ENCODE data around the gene ANO10.
"Not testable (repeated sequence)": the region's sequence is repeated elsewhere in the genome, so short reads cannot be mapped to it uniquely, and the experiment has no call there.

ANO10 gene

DNA sequence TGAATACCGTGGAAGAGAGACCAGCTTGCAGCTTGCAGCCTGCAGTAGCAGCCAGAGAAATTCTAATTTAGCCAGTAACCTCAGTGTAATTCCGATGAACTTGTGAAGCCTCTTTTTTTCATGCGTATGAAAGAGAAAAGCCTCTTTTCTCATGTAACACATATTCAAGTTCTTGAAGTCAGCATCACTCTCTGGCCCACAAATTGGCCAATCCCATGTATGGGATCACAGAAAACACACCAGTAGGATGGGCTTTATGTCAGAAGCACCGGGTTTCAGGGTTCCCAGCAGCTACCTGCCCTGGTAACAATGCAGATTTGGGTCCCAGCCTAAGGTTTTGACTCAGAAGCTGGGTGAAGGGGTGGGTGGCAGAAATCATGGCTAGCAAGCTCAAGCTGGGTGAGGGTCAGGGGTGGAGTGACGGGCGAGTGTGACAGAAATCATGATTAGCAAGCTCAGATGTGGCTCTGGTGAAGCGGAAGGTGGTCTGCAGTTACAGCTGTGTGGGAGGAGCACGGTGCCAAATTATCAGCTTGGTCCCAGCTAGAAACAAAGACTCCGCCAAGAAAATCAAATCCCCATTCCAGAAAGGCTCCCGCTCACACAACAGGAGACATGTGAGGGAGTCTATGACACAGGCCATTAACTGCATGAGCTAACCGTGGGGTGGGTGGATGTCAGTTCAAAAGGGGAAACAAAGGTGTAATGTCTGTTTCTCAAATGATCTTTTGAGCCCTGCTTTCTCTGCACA lies 248.8 kb downstream of the ANO10 start:
- no peak for DNase-seq (ENCODE audit: low spot score)

DNA sequence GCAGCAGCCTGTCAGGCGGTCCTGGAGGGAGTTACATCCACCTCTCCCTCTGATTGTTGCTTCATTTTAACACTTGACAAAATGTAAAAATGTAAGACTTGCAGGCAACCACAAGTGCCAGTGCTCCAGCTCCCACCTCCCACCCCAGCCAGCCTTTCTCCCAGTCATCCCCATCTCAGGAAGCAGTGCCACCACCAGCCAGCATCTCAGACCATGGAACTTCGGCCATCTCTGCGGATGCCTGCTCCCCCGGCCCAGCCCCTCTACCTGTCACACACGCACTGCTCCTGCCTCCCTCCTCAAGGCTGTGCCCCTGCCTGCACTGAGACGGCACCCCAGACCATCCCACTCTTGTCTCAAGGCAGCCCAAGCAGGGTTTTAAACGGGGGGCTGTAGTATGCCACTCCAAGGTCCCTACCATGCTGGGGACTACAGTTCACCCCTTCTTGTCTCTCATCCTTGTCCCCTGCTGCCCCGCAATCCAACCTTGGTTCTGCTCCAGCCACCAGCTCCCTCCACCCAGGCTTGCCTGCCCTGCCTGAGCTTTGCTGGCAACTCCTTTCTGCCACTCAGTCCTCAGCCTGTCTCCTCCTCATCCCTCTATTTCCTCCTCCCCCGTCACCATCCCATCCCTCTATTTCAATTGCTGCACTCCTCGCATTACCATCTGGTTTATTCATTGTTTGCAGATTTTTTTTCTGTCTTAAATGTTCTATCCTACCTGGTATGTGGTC lies 249.6 kb downstream of the ANO10 start:
- DNase-seq (ENCODE audit: low spot score) = no peak

DNA sequence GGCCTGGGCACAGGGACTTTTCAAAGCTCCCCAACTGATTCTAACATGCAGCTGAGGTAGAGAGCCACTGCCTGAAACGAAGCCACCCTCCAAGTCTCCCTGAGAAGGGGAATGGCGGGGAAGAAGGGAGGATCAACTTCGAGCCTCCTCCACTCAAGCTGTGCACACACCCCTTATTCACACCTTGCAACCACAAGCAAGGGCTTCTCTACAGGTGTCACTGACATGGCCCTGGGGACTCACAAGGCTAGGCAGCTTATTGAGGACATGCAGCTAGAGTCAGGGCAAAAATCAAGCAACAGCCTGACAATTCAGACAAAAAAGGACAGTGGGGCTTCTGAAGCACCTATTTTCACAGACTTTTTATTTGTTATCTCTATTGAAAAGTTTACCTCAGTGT lies 250.3 kb downstream of the ANO10 start:
- DNase-seq (ENCODE audit: low spot score) = no peak

DNA sequence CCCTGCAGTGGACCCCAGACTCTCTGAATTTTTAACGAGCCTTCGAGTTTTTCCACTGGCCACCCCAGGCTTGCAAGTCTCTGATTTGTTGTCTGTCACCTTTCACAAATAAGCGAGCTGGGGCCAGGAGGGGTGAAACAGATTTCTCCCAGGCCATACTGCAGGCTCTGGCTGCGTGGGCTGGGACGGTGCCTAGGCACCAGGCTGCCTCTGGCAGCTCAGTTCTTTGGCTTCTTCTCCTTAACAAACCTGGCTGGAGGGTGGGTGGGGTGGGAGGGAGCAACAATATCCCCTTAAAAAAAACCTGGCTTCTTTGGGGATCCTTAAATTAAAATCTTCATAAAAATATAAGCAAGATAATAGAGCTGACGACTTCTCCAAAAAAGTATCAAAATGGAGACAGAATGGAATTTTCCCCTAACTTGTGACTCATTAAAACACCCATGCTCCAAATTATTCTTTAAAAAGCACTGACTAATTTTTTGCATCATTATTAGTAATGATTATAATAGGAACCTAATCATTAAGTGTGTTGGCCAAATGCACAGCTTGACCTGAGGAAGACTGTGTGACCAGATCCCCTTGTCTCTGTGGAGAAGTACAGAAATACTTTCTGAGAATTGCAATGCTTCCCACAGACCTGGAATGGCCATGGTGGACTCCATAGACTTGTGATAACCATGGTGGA lies 251.4 kb downstream of the ANO10 start:
- peak; percentile 36 for DNase-seq (ENCODE audit: low spot score)

DNA sequence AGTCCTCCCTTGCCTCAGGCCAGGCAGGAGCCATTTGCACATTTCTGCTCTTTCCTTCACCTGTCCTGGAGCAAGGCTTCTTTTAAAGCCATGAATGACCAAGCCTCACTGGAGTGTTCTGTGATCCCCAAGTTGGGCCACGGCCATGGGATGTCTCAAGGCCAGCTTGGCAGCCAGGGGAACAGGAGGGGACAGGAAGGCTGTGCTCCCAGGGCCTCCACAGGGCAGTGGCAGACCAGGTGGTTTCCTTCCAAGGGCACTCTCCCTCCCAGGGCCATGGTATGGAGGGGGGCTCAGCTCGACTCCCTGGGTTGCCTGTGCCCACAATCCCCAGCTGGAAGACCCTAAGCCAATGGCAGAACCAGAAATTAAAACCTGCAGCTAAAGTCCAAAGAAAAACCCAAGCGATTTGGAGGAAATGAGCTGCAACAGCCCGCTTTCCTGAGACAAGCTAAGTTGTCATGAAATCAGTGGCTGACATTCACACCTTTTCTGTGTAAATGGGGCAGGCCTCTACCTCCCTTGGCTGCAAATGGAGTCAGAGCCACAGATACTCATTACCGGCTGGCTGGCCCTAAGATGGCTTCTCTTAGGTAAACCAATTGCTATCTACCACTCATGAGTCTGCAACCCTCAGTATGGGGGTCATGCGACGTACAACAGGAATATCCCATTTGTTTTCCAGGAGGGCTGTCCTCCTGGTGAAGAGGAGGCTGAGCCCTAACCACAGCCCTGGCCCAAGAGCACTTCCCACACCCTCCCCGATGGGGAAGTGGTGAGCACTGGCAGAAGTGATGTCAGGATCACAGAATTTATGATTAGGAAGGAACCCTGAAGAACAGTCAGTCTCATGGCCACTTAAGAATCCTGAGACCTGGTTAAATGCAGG lies 252.2 kb downstream of the ANO10 start:
- peak; percentile 40 for DNase-seq (ENCODE audit: low spot score)

DNA sequence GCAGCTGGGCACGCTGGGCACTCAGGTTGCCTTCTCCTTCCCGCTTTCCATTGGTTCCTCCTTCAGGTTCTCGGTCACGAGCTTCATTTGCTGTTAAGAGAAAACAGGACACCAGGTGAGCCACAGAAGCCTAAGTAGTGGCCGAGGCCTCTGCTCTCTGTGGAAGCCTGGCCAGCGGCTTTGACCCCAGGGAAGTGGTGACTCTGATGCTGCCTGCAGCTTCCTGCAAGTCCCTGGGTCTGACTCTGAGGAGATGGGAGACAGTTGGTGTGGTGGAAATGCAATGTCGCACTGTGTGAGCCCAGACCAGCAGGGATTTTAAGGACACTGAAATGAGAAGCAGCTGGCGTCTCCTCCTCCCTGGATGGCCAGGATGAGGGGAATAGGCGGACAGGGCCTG lies 254.9 kb downstream of the ANO10 start:
- DNase-seq (ENCODE audit: low spot score) = no peak

DNA sequence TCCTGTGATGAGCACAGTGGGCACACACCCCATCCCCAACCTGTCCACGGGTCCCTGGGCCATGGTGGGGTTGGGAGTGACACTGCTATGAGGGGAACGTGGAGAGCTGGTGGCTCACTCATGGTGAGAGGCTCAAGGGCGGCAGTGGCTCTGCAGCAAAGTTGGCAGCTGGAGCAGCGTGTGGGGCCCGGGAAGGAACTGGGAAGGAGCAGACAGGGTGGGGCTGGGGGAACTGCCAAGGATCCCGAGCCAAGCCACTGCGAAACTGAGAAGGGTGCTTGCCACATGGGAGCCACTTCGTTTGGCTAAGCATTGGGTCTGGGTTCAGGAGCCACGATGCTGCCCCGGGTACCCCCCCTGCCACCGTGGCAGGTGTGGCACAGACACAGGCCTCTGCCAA lies 255.3 kb downstream of the ANO10 start:
- no peak for DNase-seq (ENCODE audit: low spot score)

DNA sequence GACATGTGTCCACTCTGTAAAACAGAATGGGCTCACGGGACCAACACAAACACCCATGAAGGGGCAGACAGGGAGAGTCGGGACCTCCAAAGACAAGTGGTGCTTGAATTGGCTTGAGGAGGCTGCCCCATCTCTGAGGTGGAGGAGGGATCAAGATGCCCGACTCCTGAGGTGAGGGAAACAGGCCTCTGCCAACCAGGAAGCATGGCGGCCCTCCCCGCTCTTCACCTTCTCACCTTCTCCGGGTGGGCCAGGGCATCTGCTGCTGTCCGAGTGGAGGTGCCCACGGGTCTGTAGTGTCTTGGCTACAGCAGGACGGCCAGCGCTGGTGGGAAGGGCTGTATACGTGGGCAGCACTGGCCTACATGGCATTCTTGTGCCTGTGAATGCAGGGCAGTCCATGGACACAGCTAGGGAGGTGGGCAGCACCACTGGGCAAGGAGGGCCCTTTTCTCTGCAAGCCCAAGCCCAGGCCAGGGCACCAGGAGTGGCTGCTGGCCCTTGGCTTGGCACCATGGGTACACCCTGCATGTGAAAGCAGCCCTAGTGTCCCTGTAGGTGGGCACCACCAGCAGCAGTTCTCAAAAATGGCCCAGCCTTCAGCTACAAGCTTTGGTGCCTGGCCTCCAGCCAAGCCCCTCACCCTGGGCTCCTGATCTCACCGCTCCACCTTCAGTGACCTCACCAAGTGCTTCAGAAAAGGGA lies 256.1 kb downstream of the ANO10 start:
- no peak for DNase-seq (ENCODE audit: low spot score)

DNA sequence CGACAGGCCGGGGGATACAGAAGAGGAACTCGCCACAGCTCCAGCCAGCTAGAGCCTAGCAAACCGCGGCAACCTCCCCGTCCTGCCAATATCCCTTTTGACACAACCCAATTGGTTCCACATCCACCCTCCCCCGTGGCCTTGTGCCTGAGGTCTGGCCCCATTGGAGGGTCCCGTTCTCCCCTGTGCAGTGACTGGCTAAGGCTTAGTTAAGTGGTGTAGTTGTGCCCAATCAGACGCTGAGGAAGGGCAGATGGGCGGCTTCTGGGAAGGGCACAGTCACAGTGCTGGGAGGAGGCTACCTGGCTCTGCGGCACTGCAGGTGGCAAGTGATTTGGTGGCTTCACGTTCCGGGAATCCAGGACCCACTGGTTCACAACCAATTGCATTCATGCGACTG lies 256.9 kb downstream of the ANO10 start:
- no peak for DNase-seq (ENCODE audit: low spot score)

DNA sequence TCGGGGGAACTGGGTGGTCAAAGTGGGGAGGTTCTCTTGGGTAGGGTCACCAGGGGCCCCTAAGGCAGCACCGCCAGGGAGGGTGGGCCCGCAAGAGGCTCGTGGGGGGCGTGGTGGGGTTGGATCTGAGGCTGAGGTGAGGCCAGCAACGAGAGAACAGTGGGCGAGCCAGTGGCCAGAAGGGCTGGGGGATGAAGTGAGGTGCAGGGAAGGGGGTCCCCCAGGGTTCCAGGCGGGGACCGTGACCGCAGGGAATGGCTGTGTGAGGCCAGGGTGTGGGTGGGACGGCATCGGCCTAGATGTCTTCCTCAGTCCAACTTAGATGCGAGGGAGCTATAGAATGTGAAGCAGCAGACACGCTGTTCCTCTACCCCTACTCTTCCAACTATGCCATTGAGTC lies 257.3 kb downstream of the ANO10 start:
- no peak for DNase-seq (ENCODE audit: low spot score)

DNA sequence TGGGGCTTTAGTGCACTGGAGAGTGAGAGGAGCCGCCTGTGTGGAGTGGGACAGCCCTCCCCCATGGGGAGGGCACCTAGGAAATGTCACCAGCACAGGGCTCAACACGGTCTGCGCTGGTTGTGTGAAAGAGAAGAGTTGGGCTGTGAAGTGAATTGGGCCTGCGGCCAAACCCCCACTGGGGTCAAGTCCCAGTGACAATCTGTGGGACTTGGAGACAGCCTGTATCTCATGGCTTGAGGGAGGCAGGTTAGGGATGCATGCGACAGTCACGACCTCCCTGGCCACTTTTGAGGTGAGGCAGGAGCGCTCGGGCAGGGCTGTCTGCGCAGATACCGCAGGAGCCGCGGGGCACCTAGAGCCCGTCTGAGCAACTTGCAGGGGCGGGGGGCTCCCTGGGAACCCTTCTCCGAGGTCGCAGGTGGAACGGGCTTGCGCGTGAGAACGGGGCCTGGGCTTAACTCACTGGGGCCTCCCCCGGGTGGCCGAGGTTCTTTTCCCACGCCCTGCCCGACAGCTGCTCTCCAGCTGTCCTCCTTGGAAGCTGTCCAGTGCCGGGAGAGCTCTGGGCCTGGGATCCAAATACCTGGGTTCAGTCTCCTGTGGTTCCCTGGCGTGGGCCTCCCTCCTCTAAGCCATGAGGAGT lies 258.1 kb downstream of the ANO10 start:
- no peak for DNase-seq (ENCODE audit: low spot score)

DNA sequence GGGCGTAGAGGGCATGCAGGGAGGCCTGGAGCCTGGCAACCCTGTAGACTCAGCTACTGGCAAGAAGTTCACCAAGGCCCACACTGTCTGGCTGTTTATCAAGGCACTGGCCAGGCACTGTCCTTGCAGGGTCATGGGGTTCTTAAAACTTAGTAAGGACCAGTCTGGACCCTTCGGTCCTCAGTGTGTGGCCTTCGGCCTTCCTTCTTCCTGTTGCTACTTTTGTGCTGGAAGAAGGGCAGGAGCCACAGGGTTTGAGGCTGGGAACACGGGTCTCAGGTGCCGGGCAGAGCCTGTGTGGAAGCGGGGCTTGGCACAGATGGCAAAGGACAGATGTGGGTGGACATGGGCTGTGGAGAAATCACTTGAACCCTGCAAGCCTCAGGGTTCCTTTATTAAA lies 258.9 kb downstream of the ANO10 start:
- DNase-seq (ENCODE audit: low spot score) = no peak

DNA sequence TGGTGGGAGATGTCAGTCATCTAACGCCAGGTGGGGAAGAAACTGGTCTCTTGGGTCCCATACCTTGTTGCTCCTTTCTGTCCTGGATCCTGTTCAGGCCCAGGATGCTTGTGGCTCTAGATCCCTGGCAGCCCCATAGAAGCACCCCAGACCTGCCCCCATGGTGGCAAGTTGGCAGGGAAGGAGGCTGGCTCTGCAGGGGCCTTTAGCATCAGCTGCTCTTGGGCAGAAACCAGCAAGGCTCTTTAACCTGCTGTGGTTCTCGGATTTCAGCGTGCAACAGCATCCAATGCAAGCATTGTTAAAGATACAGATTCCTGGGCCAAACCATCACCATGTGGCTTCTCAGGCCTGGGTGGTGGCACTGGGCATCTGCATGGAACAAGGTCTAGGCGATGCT lies 259.6 kb downstream of the ANO10 start:
- no peak for DNase-seq (ENCODE audit: low spot score)

DNA sequence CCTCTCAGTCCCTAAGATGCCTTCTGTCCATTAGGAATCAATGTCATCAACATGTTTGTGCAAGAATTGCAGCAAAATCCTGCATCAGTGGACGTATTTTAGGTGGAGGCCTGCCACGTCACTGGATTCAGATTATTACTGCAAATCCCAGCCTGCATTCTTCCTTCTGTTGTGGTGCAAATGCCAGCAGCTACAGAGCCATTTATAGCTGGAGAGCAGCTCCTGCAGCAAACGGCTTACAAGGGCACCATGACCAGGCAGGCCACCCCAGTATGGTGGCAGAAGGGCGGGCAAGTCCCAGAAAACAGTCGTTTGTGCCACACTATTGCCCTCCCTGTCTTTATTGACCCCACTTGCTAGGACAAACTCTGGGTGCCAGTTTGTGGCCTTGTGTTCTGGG lies 260.7 kb downstream of the ANO10 start:
- DNase-seq (ENCODE audit: low spot score) = no peak

DNA sequence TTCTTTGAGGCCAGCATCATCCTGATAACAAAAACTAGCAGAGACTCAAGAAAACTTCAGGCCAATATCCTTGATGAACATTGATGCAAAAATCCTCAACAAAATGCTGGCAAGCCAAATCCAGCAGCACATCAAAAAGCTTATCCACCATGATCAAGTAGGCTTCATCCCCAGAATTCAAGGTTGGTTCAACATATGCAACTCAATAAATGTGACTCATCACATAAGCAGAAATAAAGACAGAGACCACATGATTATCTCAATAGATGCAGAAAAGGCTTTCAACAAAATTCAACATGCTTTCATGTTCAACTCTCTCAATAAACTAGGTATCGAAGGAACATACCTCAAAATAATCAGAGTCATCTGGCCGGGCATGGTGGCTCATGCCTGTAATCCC lies 265.8 kb downstream of the ANO10 start:
- not testable (repeated sequence) for DNase-seq (ENCODE audit: low spot score)

DNA sequence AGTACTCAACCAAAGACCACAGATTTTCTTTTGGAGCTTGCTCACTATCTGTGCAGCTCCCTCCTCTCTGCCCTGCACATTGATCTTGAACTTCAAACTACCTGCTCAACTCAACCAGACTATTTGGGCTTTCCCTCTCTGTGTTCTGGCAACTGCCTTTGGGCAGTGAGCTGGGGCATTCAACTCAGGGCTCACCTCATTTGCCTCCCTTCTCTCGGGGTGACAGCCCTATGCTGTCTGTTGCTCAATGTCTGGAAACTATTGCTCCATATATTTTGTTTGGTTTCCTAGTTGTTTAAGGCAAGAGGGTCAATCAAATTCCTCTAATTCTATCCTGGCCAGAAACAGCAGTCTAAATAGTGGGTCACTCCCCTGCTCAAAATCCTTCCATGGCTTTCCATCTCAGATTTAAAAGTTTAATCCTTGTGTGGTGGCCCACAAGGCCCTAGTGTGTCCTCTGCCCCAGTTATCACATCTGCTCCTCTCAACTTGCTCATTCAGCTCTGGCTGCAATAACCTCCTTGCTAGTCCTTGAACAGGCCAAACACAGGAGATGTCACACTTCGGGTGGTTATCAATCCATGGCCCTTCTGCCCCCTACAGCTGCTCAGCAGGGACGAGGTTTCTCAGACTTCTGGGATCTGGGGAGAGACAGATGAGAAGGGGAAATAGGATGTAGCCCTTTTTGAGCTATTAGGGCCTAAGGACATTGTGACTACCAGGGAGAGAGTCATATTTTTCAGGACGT lies 267.7 kb downstream of the ANO10 start:
- DNase-seq (ENCODE audit: low spot score) = no peak

DNA sequence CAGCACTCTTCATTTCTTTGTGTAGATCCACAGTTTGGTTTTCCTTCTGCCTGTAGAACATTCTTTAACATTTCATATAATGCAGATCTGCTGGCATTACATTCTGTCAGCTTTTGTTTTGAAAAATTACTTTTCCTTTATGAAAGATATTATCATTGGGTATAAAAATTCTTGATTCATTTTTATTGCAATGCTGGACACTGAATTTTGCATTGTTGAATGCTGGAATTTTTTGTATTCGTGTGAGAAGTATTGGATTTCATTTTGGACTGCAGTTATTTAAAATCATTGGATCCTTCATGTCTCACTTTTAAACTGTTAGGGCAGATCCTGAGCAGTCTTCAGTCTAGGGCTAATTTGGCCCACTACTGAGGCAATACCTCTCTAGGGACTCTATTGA lies 268.4 kb downstream of the ANO10 start:
- no peak for DNase-seq (ENCODE audit: low spot score)

DNA sequence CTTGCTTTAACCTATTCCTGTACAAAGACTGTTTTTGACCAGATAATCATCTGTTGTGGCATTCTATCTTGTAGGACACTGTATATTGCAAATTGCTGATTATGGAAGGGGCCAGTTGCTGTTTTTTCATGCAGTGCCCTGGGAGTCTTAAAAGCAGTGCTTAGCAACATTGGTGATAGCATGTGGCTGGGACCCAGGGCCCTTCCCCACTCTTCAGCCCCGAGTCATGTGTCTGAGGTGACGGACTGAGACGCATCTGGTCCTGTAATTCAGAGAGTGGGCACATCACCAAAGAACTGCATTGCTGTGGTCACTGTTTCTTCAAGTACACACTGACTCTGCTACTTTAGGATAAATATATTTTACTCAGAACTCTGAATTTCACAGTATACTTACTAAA lies 272.1 kb downstream of the ANO10 start:
- no peak for DNase-seq (ENCODE audit: low spot score)

DNA sequence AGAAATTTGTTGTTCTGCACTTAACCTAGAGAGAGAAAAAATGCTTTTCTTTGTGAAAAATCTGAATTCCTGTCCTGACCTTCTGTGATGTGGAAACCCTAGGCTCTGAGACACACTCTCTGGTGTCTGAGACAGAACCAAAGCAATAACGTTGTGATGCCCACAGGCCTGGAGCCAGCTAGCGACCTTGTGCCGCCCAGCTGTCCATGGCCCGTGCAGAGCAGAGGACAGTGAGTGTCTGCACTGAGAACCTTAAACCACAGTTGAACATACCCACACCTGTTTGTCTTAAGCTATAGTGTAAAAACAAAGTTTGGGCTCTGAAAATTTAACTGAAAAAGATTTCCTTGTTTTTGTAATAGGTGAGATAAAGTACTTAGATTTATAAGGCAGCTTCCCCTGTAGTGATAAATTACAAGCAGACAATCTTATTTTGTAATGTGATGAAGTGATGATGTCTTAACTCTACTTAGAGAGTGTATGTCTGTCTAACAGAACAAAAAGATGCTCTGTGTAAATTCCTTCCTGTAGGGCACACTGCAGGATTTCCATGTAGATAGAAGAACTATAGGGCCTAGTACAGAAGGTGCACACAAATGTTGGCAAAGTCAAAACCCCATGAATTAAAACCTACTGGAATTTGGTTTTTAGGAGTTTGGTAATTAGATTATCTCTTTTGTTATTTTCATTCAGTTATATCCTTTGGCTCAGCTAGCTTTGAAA lies 272.8 kb downstream of the ANO10 start:
- no peak for DNase-seq (ENCODE audit: low spot score)

DNA sequence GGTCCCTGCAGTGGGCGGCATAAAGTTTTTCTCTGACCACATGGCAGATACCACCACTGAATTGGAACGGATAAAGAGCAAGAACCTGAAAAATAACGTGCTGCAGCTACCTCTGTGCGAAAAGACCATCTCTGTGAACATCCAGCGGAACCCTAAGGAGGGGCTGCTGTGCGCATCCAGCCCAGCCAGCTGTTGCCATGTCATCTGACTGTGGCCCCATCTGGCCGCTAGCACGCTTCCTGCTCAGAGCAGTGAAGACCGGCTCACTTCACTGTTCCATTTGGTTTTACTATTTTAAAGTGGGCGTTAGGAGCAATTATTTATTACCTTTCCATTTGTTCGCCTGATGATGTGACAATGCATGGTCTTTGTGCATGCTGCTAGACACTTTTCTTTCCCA lies 273.5 kb downstream of the ANO10 start:
- no peak for DNase-seq (ENCODE audit: low spot score)

All from left forelimb (tissue), 1 donor.